ENCODE results near the gene EHMT1.

GRCh38 chr9:137761032-137761431, 142.2 kb downstream of the EHMT1 start:
- no peak for TF ChIP-seq JUN (IDR thresholded peaks at IDR 0.05; ENCODE audit: low read depth, low read length)
- no peak for TF ChIP-seq CTCF (IDR thresholded peaks at IDR 0.05; ENCODE audit: control extremely low read depth in 1 of 3, insufficient read depth in 1 of 3, low read depth in 1 of 3, low read length in 3 of 3)

All from H1 (cell line).